GM21737 (cell line): ENCODE measurements around the gene LNX1.
"Not testable (repeated sequence)": the region's sequence is repeated elsewhere in the genome, so short reads cannot be mapped to it uniquely, and the experiment has no call there.

Experiments
- ATAC-seq: cut with Tn5 transposase; IDR thresholded peaks from one replicate; pipeline ENCODE4 v1.9.1; 2021; ENCODE audit warnings: mild to moderate bottlenecking, moderate library complexity; ENCODE audit not compliant: unreplicated experiment

The LNX1 gene

GRCh38 chr4:53476232-53477037, 114.9 kb downstream of the LNX1 start:
- no peak for ATAC-seq

GRCh38 chr4:53466576-53466975, 124.7 kb downstream of the LNX1 start:
- not testable (repeated sequence) for ATAC-seq

GRCh38 chr4:53465891-53466290, 125.4 kb downstream of the LNX1 start:
- ATAC-seq = no peak

DNA sequence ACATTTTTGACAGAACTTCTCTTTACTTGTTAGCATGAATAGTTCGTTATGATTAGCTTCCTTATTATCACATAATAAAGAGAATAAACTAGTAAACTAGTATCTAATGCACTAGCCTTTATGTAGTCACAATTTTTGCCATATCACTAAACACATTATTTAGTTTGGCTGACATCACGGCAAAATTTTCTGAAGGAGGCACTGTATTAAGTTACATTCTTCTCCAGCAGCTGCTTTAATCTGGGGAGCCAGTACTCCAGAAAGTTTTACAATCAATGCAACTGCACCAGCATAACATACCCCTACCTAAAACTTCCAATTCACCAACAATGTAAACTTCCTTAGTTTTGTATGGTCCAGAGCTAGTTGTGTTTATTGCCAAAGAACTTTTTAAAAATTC, 126.0 kb downstream of the LNX1 start:
- no peak for ATAC-seq

DNA sequence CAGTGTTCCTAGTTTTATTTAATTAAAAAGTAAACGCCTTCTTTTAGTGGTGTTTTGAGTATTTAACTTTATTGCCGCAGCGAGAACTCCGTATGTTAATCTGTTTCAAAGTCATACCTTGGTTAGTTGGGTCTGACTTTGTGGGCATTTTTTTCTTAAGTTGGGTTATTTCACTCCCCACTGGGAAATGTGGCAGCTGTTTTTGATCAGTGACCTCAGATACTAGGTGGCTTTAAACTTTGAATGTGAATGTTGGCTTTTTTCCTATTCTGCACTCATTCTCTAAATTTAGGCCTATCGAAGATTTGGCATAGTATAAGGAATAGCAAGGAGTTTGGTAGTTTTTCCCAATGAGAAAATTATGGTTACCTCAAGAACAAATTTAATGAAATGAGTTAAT, 127.9 kb downstream of the LNX1 start:
- ATAC-seq = no peak

- ATAC-seq = no peak
These were observed 130.0 kb downstream of the LNX1 start for GRCh38 chr4:53461244-53461643.

DNA sequence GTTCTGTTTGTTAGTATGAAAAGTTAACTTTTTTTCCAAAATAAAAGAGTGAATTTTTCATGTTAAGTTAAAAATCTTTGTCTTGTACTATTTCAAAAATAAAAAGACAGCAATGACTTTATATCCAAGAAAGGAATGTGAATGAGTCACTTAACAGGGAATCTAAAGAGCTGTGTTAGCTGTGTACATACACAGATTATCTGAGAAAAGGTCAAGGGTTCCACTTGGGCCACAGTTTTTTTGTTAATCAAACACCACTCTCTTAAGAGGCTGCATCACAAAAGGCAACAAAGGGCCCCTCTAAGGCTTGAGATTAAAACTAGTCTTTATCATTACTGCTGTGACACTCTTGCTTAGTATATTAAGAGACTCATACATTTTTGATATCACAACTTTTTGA, 131.7 kb downstream of the LNX1 start:
- no peak for ATAC-seq

DNA sequence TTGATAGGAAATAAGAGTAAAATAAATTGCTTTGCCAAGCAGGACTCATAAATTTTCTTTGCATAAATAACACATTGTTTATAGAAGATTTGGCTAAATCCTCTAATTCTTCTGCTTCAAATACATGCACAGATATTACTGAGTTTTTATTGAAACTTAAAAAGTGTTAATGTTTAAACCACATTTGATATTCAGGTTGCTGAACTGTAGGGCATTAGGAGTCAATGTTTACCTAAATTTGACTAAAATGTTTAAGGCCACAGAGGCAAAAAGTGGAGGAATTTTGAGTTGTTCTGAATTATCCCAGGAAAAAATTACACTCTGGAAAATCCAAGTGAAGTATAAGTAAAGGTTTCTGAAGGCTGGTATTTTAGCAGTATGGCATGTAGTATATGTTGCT, 135.1 kb downstream of the LNX1 start:
- ATAC-seq = no peak

DNA sequence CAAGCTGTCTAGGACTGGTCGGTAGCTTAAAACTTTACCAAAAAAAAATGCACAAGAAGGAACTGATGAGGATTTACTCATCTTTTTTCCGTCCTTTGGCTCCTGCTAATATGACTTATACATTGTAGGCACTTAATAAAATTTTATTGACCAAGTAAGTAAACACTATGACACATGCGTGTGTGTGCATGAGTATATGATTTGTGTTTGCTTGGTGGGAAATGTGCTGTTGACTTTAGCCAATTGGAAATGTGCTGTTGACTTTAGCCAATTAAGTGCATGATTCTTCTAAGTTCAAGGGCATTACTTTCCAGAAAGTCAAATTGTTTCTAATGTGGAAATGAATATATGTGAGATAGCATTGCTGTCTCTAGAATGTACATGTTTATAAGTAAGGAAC, 135.5 kb downstream of the LNX1 start:
- no peak for ATAC-seq

GRCh38 chr4:53453385-53453784, 137.9 kb downstream of the LNX1 start:
- ATAC-seq = no peak

DNA sequence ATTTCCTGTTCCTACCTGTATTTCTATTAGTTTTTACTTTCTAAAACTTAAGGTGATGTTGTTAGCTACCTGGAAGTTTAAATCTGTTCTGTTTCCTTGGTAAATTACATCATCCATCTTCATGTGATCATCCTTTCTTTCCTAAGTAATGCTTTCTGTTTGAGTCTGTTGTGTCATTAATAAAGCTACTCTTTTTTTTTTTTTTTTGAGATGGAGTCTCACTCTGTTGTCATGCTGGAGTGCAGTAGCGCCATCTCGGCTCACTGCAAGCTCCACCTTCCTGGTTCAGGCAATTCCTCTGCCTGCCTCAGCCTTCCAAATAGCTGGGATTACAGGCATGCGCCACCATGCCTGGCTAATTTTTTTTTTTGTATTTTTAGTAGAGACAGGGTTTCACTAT, 140.5 kb downstream of the LNX1 start:
- ATAC-seq = no peak

- no peak for ATAC-seq
These were observed 146.3 kb downstream of the LNX1 start for GRCh38 chr4:53444954-53445353.

- no peak for ATAC-seq
These were observed 149.7 kb downstream of the LNX1 start for GRCh38 chr4:53441564-53441963.

DNA sequence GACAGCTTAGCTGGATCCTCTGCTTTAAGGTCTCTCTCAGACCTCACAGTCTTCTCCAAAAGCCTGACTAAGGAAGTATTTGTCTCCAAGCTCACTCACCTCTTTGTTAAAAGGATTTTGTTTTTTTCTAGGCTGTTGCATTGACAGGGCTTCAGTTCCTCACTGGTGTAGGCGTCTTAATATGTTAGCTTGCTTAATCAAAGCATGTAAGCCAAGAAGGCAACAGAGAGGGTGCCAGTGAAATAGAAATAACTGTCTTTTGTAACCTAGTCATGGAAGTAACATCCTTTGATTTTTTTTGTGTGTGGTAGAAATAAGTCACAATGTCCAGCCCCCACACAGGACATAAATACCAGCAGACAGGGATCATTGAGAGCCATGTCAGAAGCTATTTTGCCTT, 155.0 kb downstream of the LNX1 start:
- no peak for ATAC-seq

- ATAC-seq = no peak
These were observed 158.5 kb downstream of the LNX1 start for GRCh38 chr4:53432528-53433424.

- no peak for ATAC-seq
These were observed 160.2 kb downstream of the LNX1 start for GRCh38 chr4:53431052-53431451.

GRCh38 chr4:53427366-53427765, 163.9 kb downstream of the LNX1 start:
- no peak for ATAC-seq

DNA sequence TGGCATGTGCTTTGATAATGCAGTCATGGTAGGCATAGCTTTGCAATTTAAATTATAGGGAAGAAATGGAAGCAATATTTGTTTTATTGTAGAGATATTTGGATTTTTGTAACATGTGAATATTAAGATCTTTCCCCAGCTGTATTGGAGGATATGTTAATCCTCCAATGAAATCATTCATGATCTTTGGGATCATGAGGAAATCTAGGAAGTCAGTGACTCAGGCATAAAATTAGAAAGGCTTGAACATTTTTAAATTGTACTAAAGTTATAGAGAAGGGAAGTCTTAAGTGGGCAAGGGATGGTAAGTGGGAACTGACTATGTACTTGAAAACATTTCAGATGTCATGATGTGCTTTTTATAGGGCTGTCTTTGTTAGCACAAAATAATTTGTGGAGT, 167.0 kb downstream of the LNX1 start:
- no peak for ATAC-seq

GRCh38 chr4:53422367-53422766, 168.9 kb downstream of the LNX1 start:
- ATAC-seq = no peak

- no peak for ATAC-seq
These were observed 169.5 kb downstream of the LNX1 start for GRCh38 chr4:53421791-53422190.

- ATAC-seq = no peak
These were observed 172.1 kb downstream of the LNX1 start for GRCh38 chr4:53419208-53419607.

DNA sequence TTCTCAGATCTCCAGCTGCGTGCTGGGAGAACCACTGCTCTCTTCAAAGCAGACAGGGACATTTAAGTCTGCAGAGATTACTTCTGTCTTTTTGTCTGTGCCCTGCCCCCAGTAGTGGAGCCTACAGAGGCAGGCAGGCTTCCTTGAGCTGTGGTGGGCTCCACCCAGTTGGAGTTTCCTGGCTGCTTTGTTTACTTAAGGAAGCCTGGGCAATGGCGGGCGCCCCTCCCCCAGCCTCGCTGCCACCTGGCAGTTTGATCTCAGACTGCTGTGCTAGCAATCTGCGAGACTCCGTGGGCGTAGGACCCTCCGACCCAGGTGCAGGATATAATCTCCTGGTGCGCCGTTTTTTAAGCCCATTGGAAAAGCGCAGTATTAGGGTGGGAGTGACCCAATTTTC, 181.8 kb downstream of the LNX1 start:
- ATAC-seq = not testable (repeated sequence)
